Inflammatory macrophage treated with lipopolysaccharide for 1 hour (primary cell): ENCODE measurements around the gene LCORL.
"Not testable (repeated sequence)": the region's sequence is repeated elsewhere in the genome, so short reads cannot be mapped to it uniquely, and the experiment has no call there.

Experiments used
- DNase-seq, 2 donors: peaks; one replicate each; pipeline ENCODE4 v3.0.0-alpha.2; 2020 to 2022

The LCORL gene

GRCh38 chr4:18014269-18014668 is 7.3 kb downstream of the LCORL start:
- no peak for DNase-seq

GRCh38 chr4:18012807-18013462 is 8.6 kb downstream of the LCORL start:
- no peak for DNase-seq

DNA sequence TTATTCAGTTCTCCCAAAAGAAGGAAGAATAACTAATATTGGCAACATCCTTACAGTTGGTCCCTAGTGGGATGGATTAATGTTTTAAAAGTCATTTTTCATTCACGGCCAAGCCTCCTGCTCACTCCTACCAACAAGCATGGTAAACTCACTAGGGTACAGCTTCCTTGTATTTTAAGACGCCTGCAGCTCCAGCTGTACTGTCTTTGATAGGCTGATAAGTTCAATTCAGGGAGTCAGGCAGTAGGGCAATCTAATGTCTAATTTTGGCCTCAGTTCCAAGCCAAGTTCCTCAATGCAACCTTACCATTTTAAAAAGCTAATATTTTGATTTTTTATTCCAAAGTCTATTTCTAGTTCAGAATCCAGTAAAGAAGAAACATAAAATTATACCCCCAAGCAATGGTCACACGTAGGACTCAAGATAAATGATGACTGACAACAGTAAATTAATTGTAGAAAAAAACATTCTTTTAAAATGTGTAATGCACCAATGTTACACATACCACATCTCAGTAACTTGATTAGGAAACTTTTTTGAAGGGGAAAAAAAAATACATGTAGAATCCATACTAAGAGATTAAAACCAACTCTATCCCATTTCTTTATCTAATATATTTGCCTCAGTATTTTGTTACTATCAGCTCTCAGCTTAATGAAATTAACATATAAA is 9.3 kb downstream of the LCORL start:
- DNase-seq, result no peak

DNA sequence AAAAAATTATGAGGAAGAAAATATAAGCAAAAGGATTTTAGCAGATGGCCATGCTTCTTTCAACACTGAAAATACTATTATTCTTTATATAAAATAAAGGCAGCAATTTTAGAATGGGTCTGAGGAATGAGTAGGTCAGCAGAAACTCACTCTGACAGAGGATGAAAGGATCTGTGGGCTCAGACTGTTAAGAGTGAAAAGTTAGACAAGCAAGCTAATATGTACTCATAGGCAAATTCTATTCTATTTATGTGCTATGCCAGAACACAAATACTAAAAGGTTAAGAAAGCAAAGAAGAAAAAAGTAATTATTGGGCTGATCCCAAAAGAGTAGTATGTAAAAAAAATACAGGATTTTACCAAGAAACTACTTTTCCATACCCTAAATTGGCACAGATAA is 13.9 kb downstream of the LCORL start:
- DNase-seq, result no peak

- DNase-seq, result not testable (repeated sequence)
Observed at GRCh38 chr4:18006432-18006831, 15.1 kb downstream of the LCORL start.

- DNase-seq, result no peak
Observed at GRCh38 chr4:17997129-17997528, 24.4 kb downstream of the LCORL start.

- no peak for DNase-seq
Observed at GRCh38 chr4:17995165-17995564, 26.4 kb downstream of the LCORL start.

GRCh38 chr4:17985832-17986231 is 35.7 kb downstream of the LCORL start:
- DNase-seq, result no peak

DNA sequence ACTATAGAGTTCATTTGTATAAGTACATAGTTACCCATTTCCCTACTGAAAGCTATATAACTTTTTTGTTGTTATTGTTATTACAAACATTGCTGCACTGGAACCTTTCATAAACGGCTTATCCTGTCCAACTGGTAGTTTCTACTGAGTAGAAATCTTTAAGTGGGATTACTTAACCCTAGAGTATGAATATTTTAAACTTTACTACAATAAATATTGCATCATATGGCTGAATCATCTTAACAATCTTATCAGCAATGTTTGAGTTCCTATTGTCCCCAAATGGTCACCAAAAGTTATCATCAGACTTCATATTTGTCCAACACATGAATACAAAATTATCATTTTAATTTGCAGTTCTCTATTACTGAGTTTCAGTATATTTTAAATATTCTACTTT is 40.5 kb downstream of the LCORL start:
- DNase-seq, result peak in 1 of 2 donors; percentile 5

- no peak for DNase-seq
Observed at GRCh38 chr4:17968721-17969120, 52.8 kb downstream of the LCORL start.

GRCh38 chr4:17967078-17967477 is 54.5 kb downstream of the LCORL start:
- DNase-seq, result no peak

GRCh38 chr4:17966312-17966711 is 55.2 kb downstream of the LCORL start:
- no peak for DNase-seq

GRCh38 chr4:17964576-17964975 is 57.0 kb downstream of the LCORL start:
- DNase-seq, result no peak

DNA sequence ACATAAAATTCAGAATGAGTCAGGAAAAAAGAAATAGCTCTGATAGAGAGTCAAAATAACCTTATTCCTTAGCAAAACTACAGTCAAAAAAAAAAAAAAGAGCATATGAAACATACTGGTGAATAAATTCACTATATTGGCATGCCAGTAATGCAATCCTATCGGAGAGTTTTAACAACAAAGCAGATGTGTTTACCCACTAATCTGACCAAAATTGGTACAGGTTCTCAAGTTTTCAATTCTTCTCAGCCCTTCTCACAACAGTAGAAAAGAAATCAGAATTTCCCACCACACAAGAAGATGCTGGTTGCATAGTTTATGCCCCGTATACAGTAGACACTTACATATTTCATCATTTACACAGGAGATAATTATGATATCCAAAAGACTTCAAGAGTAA is 59.4 kb downstream of the LCORL start:
- no peak for DNase-seq

- no peak for DNase-seq
Observed at GRCh38 chr4:17961249-17961648, 60.3 kb downstream of the LCORL start.

- DNase-seq, result no peak
Observed at GRCh38 chr4:17958181-17958580, 63.4 kb downstream of the LCORL start.

DNA sequence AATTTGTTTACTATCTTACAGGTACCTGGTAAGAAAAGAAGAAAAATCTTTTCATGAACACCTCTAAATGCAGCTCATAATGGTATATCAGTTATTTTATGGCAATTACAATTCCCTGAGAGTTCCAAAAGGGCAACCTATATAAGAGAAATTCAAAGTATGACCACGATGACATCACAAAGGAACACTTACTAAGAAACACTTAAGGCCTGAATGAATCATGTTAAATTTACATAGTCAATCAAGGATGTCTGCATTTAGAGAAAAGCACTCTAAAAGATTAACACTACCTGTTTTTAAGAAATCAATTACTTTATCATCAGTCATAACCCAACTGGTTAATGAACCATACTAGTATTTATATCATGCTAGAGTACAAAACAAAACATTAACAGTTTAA is 63.9 kb downstream of the LCORL start:
- no peak for DNase-seq

DNA sequence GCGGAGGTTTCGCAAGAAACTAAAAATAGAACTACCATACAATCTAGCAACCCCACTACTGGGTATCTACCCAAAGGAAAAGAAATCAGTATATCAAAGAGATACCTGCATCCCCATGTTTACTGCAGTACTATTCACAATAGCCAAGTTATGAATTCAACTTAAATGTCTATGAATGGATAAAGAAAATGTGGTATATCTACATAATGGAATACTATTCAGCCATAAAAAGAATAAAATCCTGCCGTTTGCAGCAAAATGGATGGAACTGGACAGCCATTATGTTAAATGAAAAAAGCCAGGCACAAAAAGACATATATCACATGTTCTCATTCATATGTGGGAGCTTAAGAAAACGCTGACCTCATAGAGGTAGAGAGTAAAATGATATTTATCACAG is 65.3 kb downstream of the LCORL start:
- DNase-seq, result no peak

- DNase-seq, result no peak
Observed at GRCh38 chr4:17945303-17945702, 76.3 kb downstream of the LCORL start.

GRCh38 chr4:17941731-17942130 is 79.8 kb downstream of the LCORL start:
- no peak for DNase-seq

DNA sequence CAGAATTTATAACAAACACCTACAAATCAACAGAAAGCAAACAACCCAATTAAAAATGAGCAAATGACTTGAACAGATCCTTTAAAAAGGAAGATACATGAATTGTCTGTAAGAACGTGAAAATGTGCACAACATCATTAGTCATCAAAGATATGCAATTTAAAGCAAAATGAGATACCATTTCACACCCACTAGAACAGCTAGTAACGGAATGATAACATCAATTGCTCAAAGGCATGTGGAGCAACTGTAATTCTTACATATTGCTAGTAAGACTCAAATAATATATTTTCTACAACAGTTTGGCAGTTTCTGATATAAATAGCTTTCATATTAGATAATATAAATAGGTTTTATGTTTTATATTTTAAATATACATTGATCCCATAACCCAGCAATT is 82.5 kb downstream of the LCORL start:
- DNase-seq, result peak in 1 of 2 donors; percentile 12

GRCh38 chr4:17934286-17934685 is 87.3 kb downstream of the LCORL start:
- no peak for DNase-seq

GRCh38 chr4:17933126-17933525 is 88.4 kb downstream of the LCORL start:
- DNase-seq, result no peak

DNA sequence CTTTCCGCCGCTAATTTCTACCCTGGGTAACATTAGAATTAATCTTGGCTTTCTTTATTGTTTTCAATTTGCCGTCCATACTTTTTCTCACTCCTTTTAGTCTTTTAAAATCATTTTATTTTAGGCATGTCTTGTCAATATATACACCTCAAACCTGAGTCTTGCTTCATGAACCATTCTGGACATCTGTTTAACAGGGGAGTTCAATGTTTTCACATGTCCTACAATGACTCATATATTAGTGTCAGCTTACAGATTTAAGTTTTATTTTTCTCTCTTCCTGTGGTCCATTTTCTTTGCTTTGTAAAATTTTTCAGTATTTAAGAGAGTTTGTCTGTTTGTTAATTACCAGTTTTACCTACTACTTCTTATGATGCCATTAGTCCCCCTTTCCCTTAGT is 89.5 kb downstream of the LCORL start:
- no peak for DNase-seq

- no peak for DNase-seq
Observed at GRCh38 chr4:17930256-17930655, 91.3 kb downstream of the LCORL start.
